Adrenal gland (tissue), 5 donors: ENCODE measurements around the gene CCNY.

Experiments used
- CTCF ChIP-seq, 6 experiments: fragments of 450-650 bp in 4 of 6; fragments of 200-600 bp in 2 of 6; sonication (generic) in 1 of 6; IDR thresholded peaks; 1 replicate in 5 of 6; 2 replicates in 1 of 6; pipeline versions ENCODE4 v1.5.1 to v1.8.0; 2016 to 2021; ENCODE audit warnings: antibody characterized with exemption in 6 of 6, mild to moderate bottlenecking in 2 of 6, moderate library complexity in 1 of 6
- POLR2A ChIP-seq, 2 donors: fragments of 450-650 bp; IDR thresholded peaks; one replicate each; pipeline ENCODE4 v1.6.1; 2017; ENCODE audit warnings: antibody characterized with exemption in 2 of 2, mild to moderate bottlenecking in 2 of 2, moderate library complexity in 1 of 2
- donor health status: DM: no; HTN: no; CAD: no.

- no peak for TF ChIP-seq POLR2A (IDR thresholded peaks at IDR 0.05)
- TF ChIP-seq CTCF (IDR thresholded peaks at IDR 0.05) = no peak
Measured at GRCh38 chr10:35459449-35459847, 123.1 kb downstream of the CCNY start.
